Measurements from ENCODE around the gene TSHR. TPM values are rescaled to one million over a fixed set of nuclear protein-coding genes. Genes with fewer than 3 reads are reported as not detected.

Gene TSHR
- total and polyA plus RNA-seq, 7 donors = 0.47 to 0.60 TPM; not detected in 5

- H3K4me3 ChIP-seq = peak overlapping the region in 3 of 4 donors; percentile 67 to 74 (median 69)
Measured at GRCh38 chr14:81170829-81171195, 215.4 kb downstream of the TSHR start.

GRCh38 chr14:81172353-81172752, 216.9 kb downstream of the TSHR start:
- Histone ChIP-seq H3K27me3 (no peaks in the 10 kb centered on the region), H3K4me1 (peaks cover 0 to 26% (median 13%) of the 10 kb centered on the region in 4 donors), H3K36me3 (no peaks in the 10 kb centered on the region), H3K9me3 (no peaks in the 10 kb centered on the region), H3K4me3 (no peak overlapping the region), H3K27ac (no peak overlapping the region)
- no peak for DNase-seq
- 44 to 81% methylated on average over 2 of the region's 2 CpGs for WGBS, 2 donors
- no peak for TF ChIP-seq CTCF (IDR thresholded peaks at IDR 0.05)
- TF ChIP-seq POLR2AphosphoS5 (IDR thresholded peaks at IDR 0.05) = no peak
- no peak for TF ChIP-seq POLR2A (IDR thresholded peaks at IDR 0.05)
- no peak for TF ChIP-seq EP300 (IDR thresholded peaks at IDR 0.05)
- intact Hi-C loops (cut with DNase I) = loop anchor here (5.0 kb wide), 1 partner anchor 220 kb away; no protein-coding TSS in a partner anchor

More at GRCh38 chr14:81170829-81171195, 215.4 kb downstream of the TSHR start:
- intact Hi-C loops (cut with DNase I) = loop anchor here (1.0 to 5.0 kb wide), 3 partner anchors 48 to 219 kb away; no protein-coding TSS in a partner anchor
- 11 to 28% methylated on average over 3 of the region's 3 CpGs for WGBS, 2 donors
- TF ChIP-seq POLR2AphosphoS5 (IDR thresholded peaks at IDR 0.05) = no peak
- Histone ChIP-seq H3K27ac (peak overlapping the region; percentile 90 to 93 (median 92)), H3K9me3 (no peaks in the 10 kb centered on the region), H3K4me1 (peaks cover 0 to 14% (median 9%) of the 10 kb centered on the region in 4 donors), H3K27me3 (no peaks in the 10 kb centered on the region), H3K36me3 (no peaks in the 10 kb centered on the region)
- DNase-seq = no peak

GRCh38 chr14:81172881-81173280, 217.5 kb downstream of the TSHR start:
- DNase-seq = no peak
- Histone ChIP-seq H3K4me3 (no peak overlapping the region), H3K4me1 (peaks cover 0 to 30% (median 15%) of the 10 kb centered on the region in 4 donors), H3K9me3 (no peaks in the 10 kb centered on the region), H3K27ac (no peak overlapping the region), H3K36me3 (no peaks in the 10 kb centered on the region), H3K27me3 (no peaks in the 10 kb centered on the region)
- TF ChIP-seq POLR2A (IDR thresholded peaks at IDR 0.05) (no peak), CTCF (IDR thresholded peaks at IDR 0.05) (no peak), EP300 (IDR thresholded peaks at IDR 0.05) (no peak), POLR2AphosphoS5 (IDR thresholded peaks at IDR 0.05) (no peak)
- 87 to 94% methylated on average over 3 of the region's 3 CpGs for WGBS, 2 donors
- intact Hi-C loops (cut with DNase I) = loop anchor here (5.0 kb wide), 1 partner anchor 221 kb away; no protein-coding TSS in a partner anchor

- TF ChIP-seq CTCF (IDR thresholded peaks at IDR 0.05) = no peak
- no peak for TF ChIP-seq EP300 (IDR thresholded peaks at IDR 0.05)
- TF ChIP-seq POLR2AphosphoS5 (IDR thresholded peaks at IDR 0.05) = no peak
- TF ChIP-seq POLR2A (IDR thresholded peaks at IDR 0.05) = no peak
- Histone ChIP-seq H3K4me1 (peaks cover 0 to 21% (median 11%) of the 10 kb centered on the region in 4 donors), H3K27me3 (no peaks in the 10 kb centered on the region), H3K9me3 (no peaks in the 10 kb centered on the region), H3K36me3 (peaks cover 0 to 15% (median 0%) of the 10 kb centered on the region in 4 donors), H3K4me3 (no peak overlapping the region), H3K27ac (peak overlapping the region in 2 of 4 donors; percentile 39 to 61)
- intact Hi-C loops (cut with DNase I) = no loop called here
- peak; percentile 68 for DNase-seq
- 90 to 92% methylated on average over 3 of the region's 3 CpGs for WGBS, 2 donors
Measured at GRCh38 chr14:81176241-81176640, 220.8 kb downstream of the TSHR start.

GRCh38 chr14:81177225-81177624, 221.8 kb downstream of the TSHR start:
- no peak for DNase-seq
- TF ChIP-seq POLR2A (IDR thresholded peaks at IDR 0.05) (no peak), CTCF (IDR thresholded peaks at IDR 0.05) (no peak), EP300 (IDR thresholded peaks at IDR 0.05) (no peak), POLR2AphosphoS5 (IDR thresholded peaks at IDR 0.05) (no peak)
- Histone ChIP-seq H3K27ac (peak overlapping the region; percentile 30 to 61 (median 38)), H3K4me1 (peaks cover 0 to 30% (median 20%) of the 10 kb centered on the region in 4 donors), H3K36me3 (peaks cover 0 to 15% (median 0%) of the 10 kb centered on the region in 4 donors), H3K4me3 (peak overlapping the region in 3 of 4 donors; percentile 8 to 33 (median 27)), H3K27me3 (no peaks in the 10 kb centered on the region), H3K9me3 (no peaks in the 10 kb centered on the region)
- WGBS, 2 donors = 67 to 85% methylated on average over 1 of the region's 1 CpG
- intact Hi-C loops (cut with DNase I) = no loop called here

All from sigmoid colon (tissue), 7 donors.